SU-DHL-6 (cell line): ENCODE results near the gene PDLIM4.

ENCODE experiments used
- H2AFZ ChIP-seq: fragments of 200-600 bp; sonication (generic); 2 replicates; pipeline ENCODE4 v1.6.1; 2014; ENCODE audit warnings: low read depth, mild to moderate bottlenecking, moderate library complexity, mixed read lengths, antibody characterized with exemption, low read length; ENCODE audit not compliant: severe bottlenecking
- H3F3A ChIP-seq: fragments of 200-600 bp; shearing (Covaris generic); 2 replicates; pipeline ENCODE4 v1.6.0; 2016; ENCODE audit warnings: antibody characterized with exemption, mild to moderate bottlenecking; ENCODE audit not compliant: insufficient read depth
- H3K27ac ChIP-seq: fragments of 200-600 bp; sonication (generic); 2 replicates; pipeline ENCODE4 v1.5.1; 2016; ENCODE audit warnings: low read depth, mild to moderate bottlenecking, low read length, moderate library complexity, mixed read lengths
- H3K27me3 ChIP-seq: fragments of 200-600 bp; sonication (generic), shearing (Covaris generic); 2 replicates; pipeline ENCODE4 v1.6.0; 2014; ENCODE audit warnings: mild to moderate bottlenecking, low read length
- H3K36me3 ChIP-seq: fragments of 200-600 bp; sonication (generic); 2 replicates; pipeline ENCODE4 v1.6.1; 2014; ENCODE audit warnings: mild to moderate bottlenecking, low read length, mixed read lengths
- H3K4me2 ChIP-seq: fragments of 300-600, 200-600 bp; shearing (Covaris generic), sonication (generic); 2 replicates; pipeline ENCODE4 v1.6.0; 2014; ENCODE audit warnings: low read length, low read depth, mild to moderate bottlenecking; ENCODE audit not compliant: poor library complexity, severe bottlenecking
- H3K4me3 ChIP-seq: fragments of 200-600 bp; sonication (generic); 2 replicates; pipeline ENCODE4 v1.5.1; 2014; ENCODE audit warnings: antibody characterized with exemption, low read length, mild to moderate bottlenecking, mixed read lengths; ENCODE audit not compliant: insufficient read depth, poor library complexity, severe bottlenecking
- H3K79me2 ChIP-seq: fragments of 200-600 bp; sonication (generic); 2 replicates; pipeline ENCODE4 v1.6.1; 2014; ENCODE audit warnings: mild to moderate bottlenecking, low read length, moderate library complexity; ENCODE audit not compliant: insufficient read depth
- H3K9ac ChIP-seq: fragments of 200-600 bp; sonication (generic); 2 replicates; pipeline ENCODE4 v1.7.0; 2014; ENCODE audit warnings: mild to moderate bottlenecking, low read length
- H3K9me2 ChIP-seq: fragments of 200-600 bp; sonication (generic); replicated peaks from 2 replicates; pipeline ENCODE4 v1.6.1; 2014; ENCODE audit warnings: low read length; ENCODE audit not compliant: insufficient read depth
- H3K9me3 ChIP-seq: fragments of 200-600 bp; sonication (generic); 2 replicates; pipeline ENCODE4 v1.6.1; 2014; ENCODE audit warnings: low read length, mixed read lengths; ENCODE audit not compliant: insufficient read depth
- H4K20me1 ChIP-seq: fragments of 200-600 bp; sonication (generic); 2 replicates; pipeline ENCODE4 v1.6.1; 2014; ENCODE audit warnings: low read depth, mild to moderate bottlenecking, antibody characterized with exemption, low read length, moderate library complexity, mixed read lengths
- EZH2phosphoT487 ChIP-seq: fragments of 200-600 bp; sonication (generic), shearing (Covaris generic); conservative IDR thresholded peaks from 2 replicates; pipeline ENCODE4 v1.6.1; 2018; ENCODE audit warnings: mild to moderate bottlenecking, antibody characterized with exemption, low read length, moderate library complexity, mixed read lengths
- TF ChIP-seq, protein P1 (sequence below): fragments of 200-600 bp; sonication (generic); IDR thresholded peaks from one replicate; pipeline ENCODE4 v1.5.1; 2017; ENCODE audit warnings: antibody characterized with exemption, mild to moderate bottlenecking, low read length, moderate library complexity; ENCODE audit not compliant: insufficient read depth, poor library complexity, severe bottlenecking

PDLIM4 gene

DNA sequence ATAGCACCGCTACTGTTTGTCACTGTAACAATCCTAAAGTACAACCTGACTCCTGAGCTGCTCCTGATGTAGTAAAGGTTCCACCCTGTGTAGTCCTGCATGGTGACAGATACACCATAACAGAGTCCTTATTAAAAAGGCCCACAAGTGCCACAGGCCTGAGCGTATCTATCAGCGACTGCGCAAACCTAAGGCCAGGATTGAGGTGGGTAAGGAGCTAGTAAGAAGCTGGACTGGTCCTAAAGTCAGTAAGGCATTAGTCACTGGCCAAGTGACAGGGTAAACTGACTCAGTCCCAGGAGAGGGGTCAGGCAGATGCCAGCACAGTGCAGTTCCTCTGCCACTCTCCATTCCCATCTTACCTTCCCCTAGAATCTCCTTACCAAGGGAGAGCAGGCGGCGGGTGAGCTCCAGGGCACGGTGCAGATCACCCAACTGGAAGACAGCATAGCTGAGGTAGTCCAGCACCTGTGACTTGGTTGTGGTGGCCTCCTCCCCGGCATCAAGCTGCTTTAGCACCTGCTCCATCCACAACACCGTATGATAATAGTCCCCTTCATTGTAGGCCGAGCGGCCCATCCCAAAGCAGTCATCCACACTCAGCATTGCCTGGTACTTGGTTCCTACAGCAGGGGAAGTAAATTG lies 47.5 kb upstream of the PDLIM4 start:
- no peak overlapping the region for H3K4me2 ChIP-seq
- H3K27ac ChIP-seq = no peak overlapping the region
- no peak overlapping the region for H3K4me3 ChIP-seq
- no peak overlapping the region for H3K9ac ChIP-seq
- H4K20me1 ChIP-seq = no peaks in the 10 kb centered on the region
- H3K9me3 ChIP-seq = no peaks in the 10 kb centered on the region
- no peak for TF ChIP-seq EZH2phosphoT487
- TF ChIP-seq, protein P1, sequence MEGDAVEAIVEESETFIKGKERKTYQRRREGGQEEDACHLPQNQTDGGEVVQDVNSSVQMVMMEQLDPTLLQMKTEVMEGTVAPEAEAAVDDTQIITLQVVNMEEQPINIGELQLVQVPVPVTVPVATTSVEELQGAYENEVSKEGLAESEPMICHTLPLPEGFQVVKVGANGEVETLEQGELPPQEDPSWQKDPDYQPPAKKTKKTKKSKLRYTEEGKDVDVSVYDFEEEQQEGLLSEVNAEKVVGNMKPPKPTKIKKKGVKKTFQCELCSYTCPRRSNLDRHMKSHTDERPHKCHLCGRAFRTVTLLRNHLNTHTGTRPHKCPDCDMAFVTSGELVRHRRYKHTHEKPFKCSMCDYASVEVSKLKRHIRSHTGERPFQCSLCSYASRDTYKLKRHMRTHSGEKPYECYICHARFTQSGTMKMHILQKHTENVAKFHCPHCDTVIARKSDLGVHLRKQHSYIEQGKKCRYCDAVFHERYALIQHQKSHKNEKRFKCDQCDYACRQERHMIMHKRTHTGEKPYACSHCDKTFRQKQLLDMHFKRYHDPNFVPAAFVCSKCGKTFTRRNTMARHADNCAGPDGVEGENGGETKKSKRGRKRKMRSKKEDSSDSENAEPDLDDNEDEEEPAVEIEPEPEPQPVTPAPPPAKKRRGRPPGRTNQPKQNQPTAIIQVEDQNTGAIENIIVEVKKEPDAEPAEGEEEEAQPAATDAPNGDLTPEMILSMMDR = no peak
- H3F3A ChIP-seq = no peaks in the 10 kb centered on the region
- H3K79me2 ChIP-seq = no peaks in the 10 kb centered on the region
- no peak overlapping the region for H2AFZ ChIP-seq
- H3K27me3 ChIP-seq = peaks cover 3% of the 10 kb centered on the region; the same call in 1 of the 2 replicates
- no peaks in the 10 kb centered on the region for H3K36me3 ChIP-seq
- no peaks in the 10 kb centered on the region for H3K9me2 ChIP-seq

DNA sequence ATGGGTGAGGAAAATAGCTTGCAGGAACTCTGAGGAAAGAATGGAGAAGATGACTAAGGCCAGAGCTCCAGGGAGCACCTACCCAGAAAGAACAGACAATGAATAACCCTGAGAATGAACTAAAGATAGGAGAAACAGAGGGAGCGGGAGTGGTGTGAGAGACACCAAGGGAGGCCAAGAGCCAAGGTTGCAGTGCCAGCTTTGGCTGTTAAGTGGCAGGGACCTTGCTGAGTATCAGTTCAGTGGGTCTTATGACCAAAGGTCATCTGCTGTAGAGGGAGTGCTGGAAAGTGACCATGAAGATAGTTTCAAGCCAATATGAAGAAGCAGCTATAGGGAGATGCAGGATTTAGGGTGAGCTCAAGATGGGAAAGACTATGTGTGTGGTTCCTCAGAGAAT lies 46.6 kb upstream of the PDLIM4 start:
- Histone ChIP-seq H3K9me3 (no peaks in the 10 kb centered on the region), H2AFZ (no peak overlapping the region), H3K27ac (no peak overlapping the region), H3K4me3 (no peak overlapping the region), H3K27me3 (peaks cover 3% of the 10 kb centered on the region; the same call in 1 of the 2 replicates), H3K79me2 (no peaks in the 10 kb centered on the region), H3K4me2 (no peak overlapping the region), H3K36me3 (no peaks in the 10 kb centered on the region), H3F3A (no peaks in the 10 kb centered on the region), H3K9me2 (no peaks in the 10 kb centered on the region), H4K20me1 (no peaks in the 10 kb centered on the region), H3K9ac (no peak overlapping the region)
- TF ChIP-seq EZH2phosphoT487 = no peak
- TF ChIP-seq, protein P1 = no peak

DNA sequence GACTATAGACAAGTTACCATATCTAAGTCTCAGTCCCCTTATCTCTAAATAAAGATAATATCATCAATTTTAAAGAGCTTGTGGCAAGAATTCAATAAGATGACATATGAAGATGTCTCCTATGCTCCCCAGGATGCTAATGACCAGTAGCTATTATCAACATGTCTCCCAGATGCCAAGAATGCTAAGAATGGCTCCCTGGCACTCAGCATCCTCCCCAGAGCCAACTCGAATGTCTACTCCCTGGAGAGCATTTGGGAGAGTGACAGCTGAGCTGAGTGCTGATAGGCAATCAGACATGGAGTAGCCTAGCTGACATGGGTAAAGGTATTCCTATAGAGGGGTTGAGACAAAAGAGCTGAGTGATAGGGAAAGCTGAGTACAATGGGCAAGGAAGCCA lies 45.7 kb upstream of the PDLIM4 start:
- H3K27me3 ChIP-seq = no peaks in the 10 kb centered on the region; the same call in 1 of the 2 replicates
- no peak overlapping the region for H3K4me3 ChIP-seq
- TF ChIP-seq, protein P1 = no peak
- TF ChIP-seq EZH2phosphoT487 = no peak
- no peaks in the 10 kb centered on the region for H3F3A ChIP-seq
- H3K27ac ChIP-seq = no peak overlapping the region
- H3K9me3 ChIP-seq = no peaks in the 10 kb centered on the region
- no peaks in the 10 kb centered on the region for H3K79me2 ChIP-seq
- no peak overlapping the region for H2AFZ ChIP-seq
- no peaks in the 10 kb centered on the region for H3K9me2 ChIP-seq
- no peak overlapping the region for H3K4me2 ChIP-seq
- H4K20me1 ChIP-seq = no peaks in the 10 kb centered on the region
- H3K36me3 ChIP-seq = no peaks in the 10 kb centered on the region
- no peak overlapping the region for H3K9ac ChIP-seq
